Measurements from ENCODE around the gene GAS7.

DNA sequence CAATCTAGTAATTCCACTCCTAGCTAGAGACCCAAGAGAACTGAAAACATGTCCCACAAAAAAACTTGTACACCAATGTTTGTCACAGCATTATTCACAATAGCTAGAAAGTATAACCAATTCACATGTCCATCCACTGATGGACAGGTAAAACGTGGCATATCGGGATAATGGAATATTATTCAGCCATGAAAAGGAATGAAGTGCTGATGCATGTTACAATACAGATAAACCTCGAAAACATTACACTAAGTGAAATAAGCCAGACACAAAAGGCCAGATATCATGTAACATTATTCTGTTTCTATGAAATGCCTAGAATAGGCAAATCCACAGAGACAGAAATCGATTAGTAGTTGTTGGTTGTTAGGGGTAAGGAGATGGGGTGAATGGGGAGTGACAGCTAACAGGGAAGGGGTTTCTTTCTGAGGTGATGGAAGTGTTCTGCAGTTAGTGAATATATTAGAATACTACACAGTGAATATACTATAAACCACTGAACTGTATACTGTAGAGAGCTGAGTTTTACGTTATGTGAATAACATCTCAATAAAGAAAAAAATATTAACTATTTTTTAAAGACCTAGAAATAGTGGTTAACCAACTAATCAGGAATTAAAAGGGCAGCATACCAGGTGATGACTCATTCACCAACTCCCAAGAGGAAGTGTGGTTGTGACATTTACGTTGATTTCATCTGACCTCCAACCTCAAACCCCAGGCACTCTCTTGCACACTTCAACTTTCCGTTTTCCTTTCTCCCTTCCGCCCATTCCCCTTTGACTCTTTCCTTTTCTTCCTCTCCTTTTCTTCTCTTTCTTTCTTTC lies 48.6 kb downstream of the GAS7 start:
- no peak for TF ChIP-seq EZH2phosphoT487 (IDR thresholded peaks at IDR 0.05)
- TF ChIP-seq EZH2 (IDR thresholded peaks at IDR 0.05) = no peak
- TF ChIP-seq, protein P1, sequence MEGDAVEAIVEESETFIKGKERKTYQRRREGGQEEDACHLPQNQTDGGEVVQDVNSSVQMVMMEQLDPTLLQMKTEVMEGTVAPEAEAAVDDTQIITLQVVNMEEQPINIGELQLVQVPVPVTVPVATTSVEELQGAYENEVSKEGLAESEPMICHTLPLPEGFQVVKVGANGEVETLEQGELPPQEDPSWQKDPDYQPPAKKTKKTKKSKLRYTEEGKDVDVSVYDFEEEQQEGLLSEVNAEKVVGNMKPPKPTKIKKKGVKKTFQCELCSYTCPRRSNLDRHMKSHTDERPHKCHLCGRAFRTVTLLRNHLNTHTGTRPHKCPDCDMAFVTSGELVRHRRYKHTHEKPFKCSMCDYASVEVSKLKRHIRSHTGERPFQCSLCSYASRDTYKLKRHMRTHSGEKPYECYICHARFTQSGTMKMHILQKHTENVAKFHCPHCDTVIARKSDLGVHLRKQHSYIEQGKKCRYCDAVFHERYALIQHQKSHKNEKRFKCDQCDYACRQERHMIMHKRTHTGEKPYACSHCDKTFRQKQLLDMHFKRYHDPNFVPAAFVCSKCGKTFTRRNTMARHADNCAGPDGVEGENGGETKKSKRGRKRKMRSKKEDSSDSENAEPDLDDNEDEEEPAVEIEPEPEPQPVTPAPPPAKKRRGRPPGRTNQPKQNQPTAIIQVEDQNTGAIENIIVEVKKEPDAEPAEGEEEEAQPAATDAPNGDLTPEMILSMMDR (IDR thresholded peaks at IDR 0.05) = no peak
